ENCODE measurements around the gene OTOS. TPM values are rescaled to one million over a fixed set of nuclear protein-coding genes. Genes with fewer than 3 reads are reported as not detected.

The OTOS gene
- not detected in 2 replicates for total RNA-seq

GRCh38 chr2:240140511-240140910, at the start of gene OTOS:
Gene OTOS, minus strand, starts transcription at chr2:240140658. Its CDS starts 332 bp downstream, at chr2:240140326.

DNA sequence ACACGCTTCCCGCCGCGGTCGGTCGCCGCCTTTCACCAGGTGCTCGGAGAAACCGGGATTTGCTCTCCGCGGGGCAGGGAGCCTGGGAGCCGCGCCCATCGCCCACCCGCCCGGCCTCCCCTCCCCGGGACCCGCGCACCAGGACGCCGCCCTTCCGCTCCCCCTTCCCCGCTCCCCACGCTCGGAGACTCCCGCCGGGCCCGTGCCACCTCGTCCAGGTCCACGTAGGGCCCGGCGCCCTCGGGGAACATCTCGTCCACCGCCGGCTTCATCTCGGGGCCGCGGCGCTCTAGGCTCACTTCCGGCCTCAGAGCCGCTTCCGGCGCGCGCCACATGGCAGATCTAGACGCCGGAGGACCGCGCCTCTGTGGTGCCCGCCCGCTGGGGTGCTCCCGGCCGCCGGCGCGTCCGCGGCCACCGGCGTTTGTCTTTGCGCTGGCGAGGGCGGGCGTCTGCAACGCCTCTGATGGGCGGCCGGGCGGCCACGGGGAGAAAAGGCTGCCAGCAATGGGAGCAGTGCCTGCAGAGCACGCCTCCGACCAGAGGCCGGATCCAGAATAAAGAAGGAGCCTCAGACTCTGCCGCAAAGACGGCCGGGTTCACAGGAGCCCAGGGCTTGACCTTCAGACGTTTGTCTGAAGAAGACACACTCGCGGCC, 4.3 kb downstream of the OTOS start, which contains the start of gene COPS9:
Gene COPS9, minus strand, starts transcription at position 293 of the 658 bp plus-strand sequence. Its CDS starts 21 bp downstream, at position 272.

Other genes with a start within 250 kb of the OTOS start
- 98.4 and 105 TPM in 2 replicates for gene NDUFA10, start 115.3 kb downstream of the OTOS start, total RNA-seq
- not detected in 2 replicates for gene OR6B2, start 110.2 kb downstream of the OTOS start, total RNA-seq
- gene OR6B3, start 87.1 kb downstream of the OTOS start, total RNA-seq: not detected in 2 replicates
- 59.4 and 81.7 TPM in 2 replicates for gene COPS9, start 4.4 kb downstream of the OTOS start, total RNA-seq